GM21528 (cell line): Measurements from ENCODE around the gene FMC1.
"Not testable (repeated sequence)": the region's sequence is repeated elsewhere in the genome, so short reads cannot be mapped to it uniquely, and the experiment has no call there.

Experiments
- ATAC-seq: cut with Tn5 transposase; IDR thresholded peaks from one replicate; pipeline ENCODE4 v1.9.1; 2021; ENCODE audit warnings: mild to moderate bottlenecking, moderate library complexity; ENCODE audit not compliant: unreplicated experiment, low FRiP score

FMC1 gene

GRCh38 chr7:139340037-139340807, 915 bp upstream of the FMC1 start:
- ATAC-seq = peak; percentile 86

- ATAC-seq = peak; percentile 18
Measured at GRCh38 chr7:139340808-139341057, 404 bp upstream of the FMC1 start.

- no peak for ATAC-seq
Measured at GRCh38 chr7:139341776-139342226, 664 bp downstream of the FMC1 start.

GRCh38 chr7:139345042-139345441, 3.9 kb downstream of the FMC1 start:
- ATAC-seq = no peak

GRCh38 chr7:139351027-139351426, 9.9 kb downstream of the FMC1 start:
- no peak for ATAC-seq

GRCh38 chr7:139354729-139355128, 13.6 kb downstream of the FMC1 start:
- ATAC-seq = no peak

- ATAC-seq = no peak
Measured at GRCh38 chr7:139355320-139355719, 14.2 kb downstream of the FMC1 start.

GRCh38 chr7:139357729-139358506, 16.8 kb downstream of the FMC1 start:
- not testable (repeated sequence) for ATAC-seq

- ATAC-seq = peak; percentile 24
Measured at GRCh38 chr7:139358541-139359365, 17.6 kb downstream of the FMC1 start.

- ATAC-seq = peak; percentile 79
Measured at GRCh38 chr7:139359366-139360209, 18.5 kb downstream of the FMC1 start, which contains the start of gene LUC7L2. LUC7L2 (plus strand) TSS chr7:139359894; CDS start chr7:139360262, 368 bp downstream.

- ATAC-seq = peak; percentile 69
Measured at GRCh38 chr7:139360210-139360947, 19.2 kb downstream of the FMC1 start.

GRCh38 chr7:139360948-139361307, 19.8 kb downstream of the FMC1 start:
- ATAC-seq = no peak

- no peak for ATAC-seq
Measured at GRCh38 chr7:139361523-139361922, 20.4 kb downstream of the FMC1 start.

- no peak for ATAC-seq
Measured at GRCh38 chr7:139362302-139362701, 21.2 kb downstream of the FMC1 start.

GRCh38 chr7:139362981-139363380, 21.8 kb downstream of the FMC1 start:
- ATAC-seq = no peak

- ATAC-seq = no peak
Measured at GRCh38 chr7:139365336-139365735, 24.2 kb downstream of the FMC1 start.

GRCh38 chr7:139366400-139366799, 25.3 kb downstream of the FMC1 start:
- no peak for ATAC-seq

- no peak for ATAC-seq
Measured at GRCh38 chr7:139367438-139368155, 26.5 kb downstream of the FMC1 start.
